NCI-H2227 (cell line): ENCODE data around the gene SLC26A6.

Source experiments
- DNase-seq: peaks from one replicate; lab custom pipeline; 2025; ENCODE audit not compliant: unreplicated experiment; lab: John Stamatoyannopoulos, UW

Gene SLC26A6

DNA sequence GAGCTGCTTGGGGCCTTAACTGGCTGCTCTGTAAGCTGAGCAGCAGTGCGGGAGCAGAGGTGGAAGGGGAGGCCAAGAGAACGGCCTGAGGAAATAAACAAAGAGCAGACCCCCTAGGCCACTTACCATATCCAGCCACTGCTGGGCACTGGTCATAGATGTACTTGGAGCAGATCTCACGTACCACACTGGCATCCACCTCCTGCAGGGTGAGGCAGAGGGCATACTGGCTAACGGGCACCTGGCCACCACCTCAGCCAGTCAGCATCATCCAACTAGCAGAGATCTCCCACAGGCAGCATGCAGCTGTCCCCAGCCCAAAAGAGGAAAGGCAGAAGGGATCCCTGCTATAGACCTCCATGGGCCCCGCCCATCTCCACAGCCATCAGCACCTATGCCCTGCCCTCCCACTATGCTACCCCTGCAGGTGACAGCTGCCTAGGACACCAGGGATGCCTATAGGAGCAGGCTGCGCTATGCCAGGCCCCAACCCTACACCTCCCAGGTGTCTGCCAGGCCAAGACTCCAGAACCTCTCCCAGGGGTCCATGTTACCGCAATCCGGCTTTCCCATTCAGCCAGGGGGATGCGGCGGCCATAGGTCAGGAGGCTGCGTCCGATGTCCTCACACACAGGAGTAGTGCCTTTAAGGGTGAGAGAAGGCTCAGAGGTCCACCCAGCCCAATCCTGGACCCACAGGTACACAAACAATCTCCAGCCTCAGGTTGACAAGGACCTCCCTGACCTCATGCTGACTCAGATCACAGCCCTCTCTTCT lies 35.6 kb downstream of the SLC26A6 start:
- DNase-seq, result no peak

DNA sequence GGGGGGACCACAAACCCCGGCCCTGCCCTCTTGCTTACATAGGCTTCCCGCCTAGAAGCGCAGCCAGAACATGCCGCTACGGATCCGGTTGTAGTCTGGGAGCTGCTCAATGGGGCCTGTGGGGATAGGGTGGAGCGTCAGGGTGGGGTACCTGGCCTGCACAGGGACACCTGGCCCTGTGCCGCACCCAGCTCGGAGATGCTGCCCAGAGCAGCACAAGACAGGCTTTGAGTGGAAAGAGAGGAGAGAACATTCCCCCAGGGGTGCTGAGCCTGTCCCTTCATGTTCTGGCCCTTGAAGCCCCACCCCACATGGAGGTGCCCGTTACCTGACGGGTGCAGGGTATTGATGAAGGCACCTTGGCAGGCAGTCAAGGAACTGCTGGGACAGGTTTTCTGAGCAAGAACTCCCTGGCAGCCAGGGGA lies 36.2 kb downstream of the SLC26A6 start:
- no peak for DNase-seq

- no peak for DNase-seq
Measured at GRCh38 chr3:48598323-48599076, 36.8 kb downstream of the SLC26A6 start.

DNA sequence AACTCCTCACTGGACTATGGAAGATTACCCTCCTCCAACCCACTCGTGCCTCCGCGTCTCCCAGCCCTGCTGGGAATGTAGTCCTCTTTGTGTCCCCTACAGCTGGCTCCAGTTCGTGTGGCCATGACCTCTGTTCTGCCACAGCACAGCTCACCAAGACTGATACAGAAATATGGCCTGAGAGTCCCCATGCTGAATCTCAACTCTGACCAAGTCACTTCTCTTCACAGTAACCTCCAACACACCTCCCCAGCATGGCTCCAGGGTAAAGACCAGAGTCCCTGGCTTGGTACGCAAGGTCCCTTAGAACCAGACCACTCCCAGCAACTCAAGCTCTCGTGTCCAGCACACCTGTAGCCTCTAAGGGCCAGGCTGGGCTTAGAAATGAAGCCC lies 37.9 kb downstream of the SLC26A6 start:
- no peak for DNase-seq

GRCh38 chr3:48596676-48597407 lies 38.4 kb downstream of the SLC26A6 start:
- DNase-seq, result no peak

GRCh38 chr3:48596157-48596556 lies 39.1 kb downstream of the SLC26A6 start:
- DNase-seq, result no peak

DNA sequence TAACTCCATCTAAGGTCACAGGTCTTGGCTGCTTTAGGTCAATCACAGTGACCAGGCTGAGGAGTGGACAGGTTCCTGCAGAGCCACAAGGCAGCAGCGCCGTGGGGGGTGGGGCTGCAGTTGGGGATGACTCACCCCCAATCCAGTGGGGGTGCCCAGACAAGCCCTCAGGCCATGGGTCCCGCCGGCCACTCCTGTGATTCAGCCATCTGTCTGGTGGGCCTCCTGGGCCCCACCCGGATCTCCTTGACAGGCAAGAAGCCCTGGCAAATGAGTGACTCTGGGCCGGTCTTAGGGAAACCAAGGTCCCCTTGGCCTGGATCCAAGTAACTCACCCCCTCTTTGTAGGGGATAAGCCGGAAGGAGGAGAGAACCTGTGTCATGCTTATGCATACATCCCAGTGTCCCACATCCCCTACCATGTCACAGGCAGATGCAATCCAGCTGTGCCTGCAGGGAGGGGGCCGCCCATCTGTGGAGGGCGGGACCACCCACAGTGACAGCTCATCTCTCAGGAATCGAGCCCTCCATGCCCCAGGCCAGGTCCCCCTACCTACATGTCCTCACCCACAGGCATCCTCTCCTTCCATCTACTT lies 39.6 kb downstream of the SLC26A6 start:
- DNase-seq, result no peak

GRCh38 chr3:48595075-48595525 lies 40.2 kb downstream of the SLC26A6 start, which contains the start of gene COL7A1:
COL7A1 (minus strand) TSS chr3:48595329; CDS start chr3:48595159, 170 bp downstream.
- no peak for DNase-seq

- no peak for DNase-seq
Measured at GRCh38 chr3:48594417-48595049, 40.7 kb downstream of the SLC26A6 start.

GRCh38 chr3:48593337-48593736 lies 41.9 kb downstream of the SLC26A6 start:
- no peak for DNase-seq

DNA sequence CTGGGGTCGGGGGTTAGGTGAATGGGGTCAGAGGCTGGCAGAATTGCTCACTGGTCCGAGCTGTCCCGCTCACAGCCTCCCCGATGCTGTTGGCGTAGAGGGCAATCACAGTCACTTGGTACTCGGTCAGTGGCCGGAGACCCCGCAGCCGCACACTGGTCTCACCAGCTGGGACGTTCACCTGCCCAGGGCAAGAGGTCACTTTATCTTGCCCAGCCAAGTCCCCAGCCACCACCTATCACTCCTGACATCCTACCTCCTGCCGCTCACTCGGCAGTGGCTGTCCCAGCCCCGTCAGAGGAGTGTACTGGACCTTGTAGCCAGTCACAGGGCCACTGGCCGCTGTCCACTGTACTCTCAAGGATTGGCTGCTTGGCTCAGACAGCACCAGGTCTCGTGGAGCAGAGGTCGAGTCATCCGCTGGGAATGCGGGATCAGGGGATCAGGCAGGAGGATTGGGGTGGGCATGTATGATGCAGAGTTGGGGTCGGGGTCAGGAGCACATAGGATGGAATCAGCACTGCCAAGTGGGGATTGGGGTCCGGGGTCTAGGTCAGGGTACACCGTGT lies 42.7 kb downstream of the SLC26A6 start:
- no peak for DNase-seq

GRCh38 chr3:48591886-48592518 lies 43.3 kb downstream of the SLC26A6 start:
- DNase-seq, result no peak

DNA sequence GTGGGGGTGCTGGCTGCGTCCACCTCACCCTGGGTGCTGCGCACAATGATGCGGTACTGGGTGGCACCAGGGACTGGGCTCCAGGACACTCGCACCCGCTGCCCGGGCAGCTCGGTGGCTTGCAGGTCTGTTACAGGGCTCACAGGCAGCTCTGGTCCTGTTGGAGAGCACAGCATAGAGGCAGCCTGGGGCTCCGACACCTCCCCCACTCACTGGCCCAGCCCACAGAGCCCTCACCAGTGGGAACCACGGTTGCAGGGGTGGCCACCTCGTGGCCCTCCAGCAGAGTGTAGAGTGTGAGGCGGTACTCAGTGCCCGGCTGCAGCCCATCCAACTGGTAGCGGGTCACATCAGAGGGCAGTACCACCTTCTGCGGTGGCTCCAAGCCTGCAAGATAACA lies 43.8 kb downstream of the SLC26A6 start:
- DNase-seq, result no peak

GRCh38 chr3:48588230-48588629 lies 47.0 kb downstream of the SLC26A6 start:
- DNase-seq, result no peak

GRCh38 chr3:48587686-48588085 lies 47.6 kb downstream of the SLC26A6 start:
- no peak for DNase-seq

DNA sequence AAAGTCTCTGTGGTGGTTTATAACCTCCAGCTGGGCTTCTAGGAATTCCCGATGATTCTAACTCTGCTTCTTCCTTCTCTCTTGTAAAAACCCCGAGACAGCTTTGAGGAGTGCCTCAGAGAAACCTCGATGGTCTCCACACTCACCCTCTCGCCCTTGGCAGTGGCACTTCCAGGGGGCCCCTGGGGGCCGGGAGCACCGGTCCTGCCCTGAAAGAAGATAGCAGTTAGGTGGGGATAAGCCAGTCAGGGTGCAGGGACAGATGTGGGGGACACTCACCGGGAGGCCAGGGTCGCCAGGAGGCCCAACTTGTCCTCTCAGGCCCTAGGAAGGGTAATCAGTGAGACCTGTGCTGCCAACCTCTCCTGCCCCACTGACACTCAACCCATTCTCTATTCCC lies 49.9 kb downstream of the SLC26A6 start:
- DNase-seq, result no peak

GRCh38 chr3:48584836-48585235 lies 50.4 kb downstream of the SLC26A6 start:
- no peak for DNase-seq

DNA sequence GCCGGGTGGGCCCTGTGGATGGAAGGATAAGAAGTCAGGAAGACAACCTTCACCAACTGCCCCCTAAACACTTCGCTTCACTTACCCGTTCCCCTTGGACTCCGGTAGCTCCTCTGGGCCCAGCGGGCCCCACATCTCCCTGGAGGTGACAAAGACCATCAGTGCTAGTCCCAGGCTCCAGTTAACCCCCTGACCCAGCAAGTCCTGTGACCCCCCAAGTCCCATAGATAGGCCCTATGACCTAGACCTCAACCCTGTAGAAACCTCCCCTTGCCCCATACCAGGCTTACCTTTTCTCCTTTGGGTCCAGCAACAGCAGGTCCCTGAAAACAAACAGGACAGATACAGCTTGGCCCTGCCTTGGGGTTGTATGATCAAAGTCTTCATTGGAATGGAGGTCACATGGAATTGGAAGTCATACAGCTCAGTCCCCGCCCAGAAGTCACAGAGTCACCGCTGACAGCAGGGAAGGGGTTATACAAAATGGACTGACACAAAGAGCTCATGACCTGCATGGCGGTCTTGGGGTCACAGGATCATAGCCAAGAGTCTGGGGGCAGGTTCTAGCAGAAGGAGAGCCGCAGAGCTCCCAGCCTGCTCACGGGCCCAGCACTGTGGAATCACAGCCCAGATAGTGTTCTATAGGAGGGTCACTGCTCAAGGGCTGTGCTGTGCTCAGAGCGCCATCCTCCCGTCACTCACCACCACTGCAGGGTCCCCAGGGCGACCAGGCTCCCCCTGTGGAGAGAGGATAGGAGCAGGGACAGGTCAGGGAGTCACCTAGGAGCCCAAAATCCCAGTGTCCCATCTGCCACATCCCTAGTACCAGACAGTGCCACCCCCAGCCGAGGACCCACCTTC lies 53.4 kb downstream of the SLC26A6 start:
- no peak for DNase-seq

- no peak for DNase-seq
Measured at GRCh38 chr3:48576647-48577046, 58.6 kb downstream of the SLC26A6 start.
